AG04450 (cell line): Measurements from ENCODE around the gene MYO5C. TPM values are rescaled to one million over a fixed set of nuclear protein-coding genes. Genes with fewer than 3 reads are reported as not detected.

Source experiments
- CTCF ChIA-PET: fragments of 300-600, 350-600 bp; formaldehyde crosslinking; extraction: SDS; loops from one replicate; lab custom pipeline; 2022; ENCODE audit warnings: antibody characterized with exemption, inconsistent platforms; lab: Charles Lee
- POLR2A ChIA-PET: fragments of 350-600 bp; formaldehyde crosslinking; extraction: SDS; loops from one replicate; lab custom pipeline; 2021; ENCODE audit warnings: antibody characterized with exemption, inconsistent platforms; lab: Yijun Ruan, JAX
- DNase-seq: peaks from one replicate; pipeline ENCODE4 v3.0.0-alpha.2; 2011; ENCODE audit warnings: low read depth, low spot score
- H3K27ac ChIP-seq: one replicate; pipeline ENCODE4 v1.5.1; 2012; ENCODE audit warnings: low read depth, low read length, control low read depth
- H3K27me3 ChIP-seq: one replicate; pipeline ENCODE4 v1.6.0; 2012; ENCODE audit warnings: low read length; ENCODE audit not compliant: control insufficient read depth, insufficient read depth
- H3K4me3 ChIP-seq: 2 replicates; pipeline ENCODE4 v1.5.1; 2011; ENCODE audit warnings: mild to moderate bottlenecking, low read depth, low read length, control low read depth
- H3K9me3 ChIP-seq: 2 replicates; pipeline ENCODE4 v1.5.1; 2012; ENCODE audit warnings: low read length; ENCODE audit not compliant: control insufficient read depth, insufficient read depth
- polyA plus RNA-seq: library from polyadenylated mRNA; depleted of rRNA; stranded (reverse); fragments of >200 nt; gene quantifications from 2 replicates; pipeline ENCODE4 v1.2.3, GENCODE V29; 2011
- TF ChIP-seq, protein P1 (sequence below): IDR thresholded peaks from 2 replicates; pipeline ENCODE4 v1.5.1; 2011; ENCODE audit warnings: low read depth, low read length, control low read depth, inconsistent platforms

Gene MYO5C
- polyA plus RNA-seq, 1 experiment: 0.24 TPM

DNA sequence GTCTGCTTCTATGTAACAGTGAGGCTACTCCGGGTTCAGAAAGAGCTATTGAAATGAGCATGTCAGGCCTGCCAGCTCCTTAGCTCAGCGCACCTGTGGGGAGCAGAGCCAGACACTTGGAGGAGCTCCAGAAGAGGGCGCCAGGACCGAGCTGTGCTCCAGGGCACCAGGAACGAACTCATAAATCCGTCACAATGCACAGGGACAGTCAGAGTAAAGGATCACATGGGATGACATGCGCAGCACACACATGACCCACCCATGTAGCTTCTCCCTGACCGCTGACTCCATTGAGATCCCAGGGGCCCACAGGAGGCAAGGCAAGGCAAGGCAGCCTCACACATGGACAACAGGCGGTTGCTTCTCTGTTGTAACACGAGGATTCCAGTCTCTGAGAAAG, 78.4 kb downstream of the MYO5C start:
- Histone ChIP-seq H3K27ac (no peak overlapping the region), H3K27me3 (peaks cover 24% of the 10 kb centered on the region), H3K9me3 (no peaks in the 10 kb centered on the region), H3K4me3 (no peak overlapping the region)
- ChIA-PET CTCF (interaction anchor here (1.5 to 1.9 kb wide), 3 partner anchors 9 to 12 kb away, joined by 4 to 12 read pairs (median 9); no protein-coding TSS in a partner anchor), POLR2A (no interaction called here)
- DNase-seq: no peak
- TF ChIP-seq, protein P1, sequence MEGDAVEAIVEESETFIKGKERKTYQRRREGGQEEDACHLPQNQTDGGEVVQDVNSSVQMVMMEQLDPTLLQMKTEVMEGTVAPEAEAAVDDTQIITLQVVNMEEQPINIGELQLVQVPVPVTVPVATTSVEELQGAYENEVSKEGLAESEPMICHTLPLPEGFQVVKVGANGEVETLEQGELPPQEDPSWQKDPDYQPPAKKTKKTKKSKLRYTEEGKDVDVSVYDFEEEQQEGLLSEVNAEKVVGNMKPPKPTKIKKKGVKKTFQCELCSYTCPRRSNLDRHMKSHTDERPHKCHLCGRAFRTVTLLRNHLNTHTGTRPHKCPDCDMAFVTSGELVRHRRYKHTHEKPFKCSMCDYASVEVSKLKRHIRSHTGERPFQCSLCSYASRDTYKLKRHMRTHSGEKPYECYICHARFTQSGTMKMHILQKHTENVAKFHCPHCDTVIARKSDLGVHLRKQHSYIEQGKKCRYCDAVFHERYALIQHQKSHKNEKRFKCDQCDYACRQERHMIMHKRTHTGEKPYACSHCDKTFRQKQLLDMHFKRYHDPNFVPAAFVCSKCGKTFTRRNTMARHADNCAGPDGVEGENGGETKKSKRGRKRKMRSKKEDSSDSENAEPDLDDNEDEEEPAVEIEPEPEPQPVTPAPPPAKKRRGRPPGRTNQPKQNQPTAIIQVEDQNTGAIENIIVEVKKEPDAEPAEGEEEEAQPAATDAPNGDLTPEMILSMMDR: no peak

DNA sequence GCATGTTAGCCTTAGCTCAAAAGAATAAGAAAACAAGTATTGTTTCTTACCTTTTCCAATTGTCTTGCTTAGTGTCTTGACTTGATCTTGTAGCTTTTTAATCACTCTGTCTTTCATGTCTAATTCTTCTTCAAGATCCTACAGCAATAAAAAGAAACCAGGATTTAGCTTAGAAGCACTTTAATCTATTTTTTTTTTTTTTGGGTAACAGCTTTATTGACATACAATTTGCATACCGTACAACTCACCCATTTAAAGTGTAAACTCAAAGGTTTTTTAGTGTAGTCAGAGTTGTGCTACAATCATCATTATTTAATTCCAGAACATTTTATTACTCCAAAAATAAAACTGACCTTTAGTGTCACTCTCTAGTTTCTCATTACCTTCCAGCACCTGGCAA, 81.1 kb downstream of the MYO5C start:
- Histone ChIP-seq H3K27ac (no peak overlapping the region), H3K9me3 (no peaks in the 10 kb centered on the region), H3K4me3 (no peak overlapping the region), H3K27me3 (peaks cover 29% of the 10 kb centered on the region)
- ChIA-PET CTCF (interaction anchor here (0.7 to 2.6 kb wide), 3 partner anchors 13 to 31 kb away, joined by 3 to 34 read pairs (median 3); no protein-coding TSS in a partner anchor), POLR2A (interaction anchor here (1.7 kb wide), 1 partner anchor 21 kb away, joined by 4 read pairs; no protein-coding TSS in a partner anchor)
- TF ChIP-seq, protein P1: no peak
- no peak for DNase-seq

DNA sequence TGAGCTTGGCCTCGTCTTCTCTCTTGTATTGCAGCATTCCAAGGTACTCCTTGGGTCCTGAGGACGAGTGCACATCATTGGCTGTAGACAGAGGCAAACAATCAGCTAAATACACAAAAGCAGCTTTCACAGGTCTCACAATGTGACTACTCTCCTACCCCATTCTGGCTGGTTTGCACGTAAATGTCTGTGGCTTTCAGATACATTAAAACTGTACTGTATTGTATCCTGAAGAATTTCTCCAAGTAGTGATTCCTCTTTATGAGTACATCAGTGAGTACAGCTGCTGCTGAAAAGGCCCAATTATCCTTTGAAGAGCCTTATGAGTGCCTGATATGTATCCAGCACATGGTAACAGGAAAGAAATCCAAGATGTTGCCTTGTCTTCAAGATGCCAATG, 82.4 kb downstream of the MYO5C start:
- no peak for DNase-seq
- no peaks in the 10 kb centered on the region for H3K9me3 ChIP-seq
- H3K27me3 ChIP-seq: peaks cover 30% of the 10 kb centered on the region
- ChIA-PET POLR2A (interaction anchor here (0.6 to 1.7 kb wide), 3 partner anchors 20 to 299 kb away, joined by 3 to 7 read pairs (median 4); no protein-coding TSS in a partner anchor), CTCF (interaction anchor here (1.1 to 2.6 kb wide), 2 partner anchors 14 to 29 kb away, joined by 3 to 34 read pairs; no protein-coding TSS in a partner anchor)
- no peak overlapping the region for H3K4me3 ChIP-seq
- TF ChIP-seq, protein P1: no peak
- H3K27ac ChIP-seq: no peak overlapping the region

DNA sequence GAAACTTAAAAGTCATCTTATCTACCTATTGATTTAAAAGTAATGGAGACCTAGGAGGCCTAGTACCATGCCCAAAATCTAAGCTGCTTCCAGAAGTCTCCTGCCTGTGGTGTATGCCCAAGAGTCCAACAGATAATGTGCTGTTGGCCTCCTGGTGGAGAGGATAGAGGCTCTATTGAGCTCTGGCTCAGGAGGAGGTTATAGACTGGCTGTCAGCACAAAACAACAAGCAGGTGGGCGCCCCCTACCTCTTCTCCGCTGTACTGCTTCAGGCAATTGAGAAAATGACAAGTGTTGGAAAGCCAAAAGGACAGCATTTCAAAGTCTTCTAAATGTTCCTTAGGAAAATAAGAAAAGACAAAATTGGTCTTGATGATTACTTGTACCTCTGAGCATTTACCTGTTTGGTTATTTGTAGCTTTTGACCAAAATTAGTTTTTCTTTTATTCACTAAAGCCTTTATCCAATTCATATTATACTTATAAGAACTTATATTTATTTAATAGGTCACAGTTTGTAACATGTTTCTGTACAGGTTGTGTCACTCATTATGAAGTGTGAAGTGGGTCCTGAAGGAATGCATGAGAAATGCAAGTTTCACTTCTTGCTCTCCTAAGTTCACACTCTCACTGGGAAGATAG, 87.2 kb downstream of the MYO5C start:
- H3K27me3 ChIP-seq: peaks cover 29% of the 10 kb centered on the region
- POLR2A ChIA-PET: no interaction called here
- peaks cover 5% of the 10 kb centered on the region; the same call in 1 of the 2 replicates for H3K9me3 ChIP-seq
- no peak overlapping the region for H3K4me3 ChIP-seq
- TF ChIP-seq, protein P1: peak; percentile 85
- CTCF ChIA-PET: interaction anchor here (0.6 to 2.0 kb wide), 35 partner anchors 8 to 558 kb away, joined by 3 to 19 read pairs (median 4); partner anchors contain the start of gene LEO1
- no peak overlapping the region for H3K27ac ChIP-seq
- peak; percentile 43 for DNase-seq

DNA sequence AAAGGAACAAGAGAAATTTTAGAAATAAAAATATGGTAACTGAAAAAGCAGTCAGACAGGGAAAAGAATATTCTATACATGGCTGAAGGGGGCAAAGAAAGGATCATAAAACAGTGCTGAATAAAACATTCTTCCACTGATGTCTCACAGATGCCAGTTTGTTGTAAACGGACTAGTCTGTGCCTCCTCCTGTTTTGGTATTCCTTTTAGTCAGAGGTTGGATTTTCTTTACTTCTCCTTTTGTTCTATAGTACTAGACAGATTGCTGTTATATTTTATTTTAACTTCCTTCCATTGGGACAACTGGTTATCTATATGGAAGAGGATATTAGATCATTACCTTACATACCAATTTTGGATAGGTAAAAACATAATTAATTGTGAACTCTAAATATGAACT, 88.4 kb downstream of the MYO5C start:
- CTCF ChIA-PET: interaction anchor here (0.7 to 2.0 kb wide), 2 partner anchors 13 to 45 kb away, joined by 4 to 14 read pairs; no protein-coding TSS in a partner anchor
- no peak for DNase-seq

More for the DNA sequence above, 88.4 kb downstream of the MYO5C start:
- Histone ChIP-seq H3K27me3 (peaks cover 22% of the 10 kb centered on the region), H3K27ac (no peak overlapping the region), H3K9me3 (peaks cover 5% of the 10 kb centered on the region; the same call in 1 of the 2 replicates), H3K4me3 (no peak overlapping the region)
- POLR2A ChIA-PET: no interaction called here
- TF ChIP-seq, protein P1: no peak
